ENCODE results near the gene GPRC5D. TPM values are rescaled to one million over a fixed set of nuclear protein-coding genes. Genes with fewer than 3 reads are reported as not detected.

Gene GPRC5D
- total RNA-seq, 4 donors from 2014 or later, result 0.95 TPM; not detected in 3

GRCh38 chr12:12974211-12974610 is 22.2 kb upstream of the GPRC5D start:
- Histone ChIP-seq H3K36me3 (peaks cover 13 to 81% (median 14%) of the 10 kb centered on the region in 3 donors), H3K4me3 (no peak overlapping the region), H3K9me3 (no peaks in the 10 kb centered on the region), H3K27me3 (no peaks in the 10 kb centered on the region), H3K4me1 (peaks cover 8 to 27% (median 14%) of the 10 kb centered on the region in 3 donors), H3K27ac (no peak overlapping the region)
- intact Hi-C loops (cut with DNase I), result no loop called here
- 85 to 91% methylated on average over 4 of the region's 4 CpGs for WGBS, 2 donors
- DNase-seq, result no peak
- TF ChIP-seq CTCF (IDR thresholded peaks at IDR 0.05), result no peak
- TF ChIP-seq POLR2A (IDR thresholded peaks at IDR 0.05), result no peak

- intact Hi-C loops (cut with DNase I), result no loop called here
- H3K36me3 ChIP-seq, result peaks cover 13 to 85% (median 14%) of the 10 kb centered on the region in 3 donors
- H3K27me3 ChIP-seq, result no peaks in the 10 kb centered on the region
- peaks cover 8 to 23% (median 14%) of the 10 kb centered on the region in 3 donors for H3K4me1 ChIP-seq
- no peak overlapping the region for H3K27ac ChIP-seq
- WGBS, 2 donors, result 94 to 97% methylated on average over 2 of the region's 2 CpGs
- no peak overlapping the region for H3K4me3 ChIP-seq
- TF ChIP-seq POLR2A (IDR thresholded peaks at IDR 0.05) (no peak), CTCF (IDR thresholded peaks at IDR 0.05) (no peak)
- H3K9me3 ChIP-seq, result no peaks in the 10 kb centered on the region
- no peak for DNase-seq
These were observed 21.0 kb upstream of the GPRC5D start for GRCh38 chr12:12973019-12973418.

GRCh38 chr12:12965836-12966235 is 13.9 kb upstream of the GPRC5D start:
- TF ChIP-seq CTCF (IDR thresholded peaks at IDR 0.05) (no peak), POLR2A (IDR thresholded peaks at IDR 0.05) (no peak)
- WGBS, 2 donors, result 68 to 80% methylated on average over 4 of the region's 4 CpGs
- no peaks in the 10 kb centered on the region for H3K4me1 ChIP-seq
- no peaks in the 10 kb centered on the region for H3K27me3 ChIP-seq
- no peak overlapping the region for H3K4me3 ChIP-seq
- no peaks in the 10 kb centered on the region for H3K9me3 ChIP-seq
- H3K27ac ChIP-seq, result no peak overlapping the region
- H3K36me3 ChIP-seq, result peaks cover 0 to 44% (median 0%) of the 10 kb centered on the region in 3 donors
- intact Hi-C loops (cut with DNase I), result no loop called here
- no peak for DNase-seq

- no peak overlapping the region for H3K4me3 ChIP-seq
- H3K9me3 ChIP-seq, result no peaks in the 10 kb centered on the region
- no peak overlapping the region for H3K27ac ChIP-seq
- H3K4me1 ChIP-seq, result no peaks in the 10 kb centered on the region
- WGBS, 2 donors, result 82 to 90% methylated on average over 4 of the region's 4 CpGs
- intact Hi-C loops (cut with DNase I), result no loop called here
- peaks cover 0 to 28% (median 0%) of the 10 kb centered on the region in 3 donors for H3K36me3 ChIP-seq
- TF ChIP-seq CTCF (IDR thresholded peaks at IDR 0.05) (no peak), POLR2A (IDR thresholded peaks at IDR 0.05) (no peak)
- DNase-seq, result no peak
- no peaks in the 10 kb centered on the region for H3K27me3 ChIP-seq
These were observed 12.3 kb upstream of the GPRC5D start for GRCh38 chr12:12964255-12964654.

- no peaks in the 10 kb centered on the region for H3K27me3 ChIP-seq
- H3K4me1 ChIP-seq, result no peaks in the 10 kb centered on the region
- intact Hi-C loops (cut with DNase I), result no loop called here
- H3K36me3 ChIP-seq, result no peaks in the 10 kb centered on the region
- H3K4me3 ChIP-seq, result no peak overlapping the region
- TF ChIP-seq CTCF (IDR thresholded peaks at IDR 0.05) (no peak), POLR2A (IDR thresholded peaks at IDR 0.05) (no peak)
- no peaks in the 10 kb centered on the region for H3K9me3 ChIP-seq
- H3K27ac ChIP-seq, result no peak overlapping the region
- no peak for DNase-seq
- 76 to 83% methylated on average over 5 of the region's 5 CpGs for WGBS, 2 donors
These were observed 8.8 kb upstream of the GPRC5D start for GRCh38 chr12:12960639-12961209.
